SK-N-SH (cell line): ENCODE data around the gene AKAP6. TPM values are rescaled to one million over a fixed set of nuclear protein-coding genes. Genes with fewer than 3 reads are reported as not detected.

Experiments used
- CTCF ChIA-PET: fragments of 300-600, 350-600 bp; formaldehyde crosslinking; extraction: SDS; loops from one replicate; lab custom pipeline; 2021; lab: Yijun Ruan, JAX
- POLR2A ChIA-PET: fragments of 350-600 bp; sonication (Branson Sonifier 250); formaldehyde crosslinking; extraction: SDS; loops from one replicate; lab custom pipeline; 2020; ENCODE audit warnings: antibody characterized with exemption, inconsistent platforms; lab: Yijun Ruan, JAX
- DNase-seq: peaks from one replicate; pipeline ENCODE4 v3.0.0; 2012
- H2AFZ ChIP-seq: fragments of 200-600 bp; sonication (generic); 2 replicates; pipeline ENCODE4 v1.8.1; 2016; ENCODE audit warnings: antibody characterized with exemption, mild to moderate bottlenecking, low read depth
- H3F3A ChIP-seq: fragments of 200-600 bp; sonication (generic); replicated peaks from 2 replicates; pipeline ENCODE3; 2016; ENCODE audit warnings: antibody characterized with exemption, mild to moderate bottlenecking; ENCODE audit not compliant: insufficient read depth
- H3K27ac ChIP-seq, 2 experiments: fragments of 200-500 bp in 1 of 2; fragments of 200-600 bp in 1 of 2; sonication (Bioruptor generic) in 1 of 2; sonication (generic), shearing (Covaris generic) in 1 of 2; 2 replicates each; pipeline versions ENCODE4 v1.5.1 to v1.6.1; 2014 to 2016; ENCODE audit warnings: low read depth in 2 of 2, inconsistent platforms in 1 of 2, low read length in 1 of 2, mild to moderate bottlenecking in 1 of 2, mixed read lengths in 1 of 2
- H3K27me3 ChIP-seq: fragments of 200-600 bp; sonication (generic), shearing (Covaris generic); 2 replicates; pipeline ENCODE4 v1.6.1; 2016; ENCODE audit warnings: mixed run types; ENCODE audit not compliant: insufficient read depth
- H3K36me3 ChIP-seq, 2 experiments: fragments of 200-500 bp in 1 of 2; fragments of 200-600 bp in 1 of 2; sonication (Bioruptor generic) in 1 of 2; sonication (generic) in 1 of 2; replicated peaks in 1 of 2; 2 replicates each; pipeline versions ENCODE3 to v1.5.1; 2014 to 2016; ENCODE audit warnings: low read length in 1 of 2, mild to moderate bottlenecking in 1 of 2; ENCODE audit not compliant: insufficient read depth in 2 of 2, control insufficient read depth in 1 of 2
- H3K4me1 ChIP-seq, 2 experiments: fragments of 200-500 bp in 1 of 2; fragments of 200-600 bp in 1 of 2; sonication (Bioruptor generic) in 1 of 2; sonication (generic), shearing (Covaris generic) in 1 of 2; 2 replicates each; pipeline versions ENCODE4 v1.5.1 to v1.6.1; 2014 to 2016; ENCODE audit warnings: low read depth in 1 of 2, low read length in 1 of 2, mixed run types in 1 of 2; ENCODE audit not compliant: insufficient read depth in 2 of 2, control insufficient read depth in 1 of 2
- H3K4me2 ChIP-seq: fragments of 200-600 bp; sonication (generic), shearing (Covaris generic); 2 replicates; pipeline ENCODE4 v1.6.1; 2017; ENCODE audit warnings: mixed run types
- H3K4me3 ChIP-seq, 2 experiments: fragments of 200-500 bp in 1 of 2; fragments of 200-600 bp in 1 of 2; sonication (Bioruptor generic) in 1 of 2; sonication (generic), shearing (Covaris generic) in 1 of 2; 2 replicates each; pipeline versions ENCODE4 v1.5.1 to v1.8.1; 2014 to 2016; ENCODE audit warnings: low read depth in 2 of 2, inconsistent platforms in 1 of 2, low read length in 1 of 2, mild to moderate bottlenecking in 1 of 2, mixed read lengths in 1 of 2, moderate library complexity in 1 of 2
- H3K79me2 ChIP-seq: fragments of 200-600 bp; sonication (generic); 2 replicates; pipeline ENCODE4 v1.8.1; 2017; ENCODE audit warnings: mild to moderate bottlenecking; ENCODE audit not compliant: insufficient read depth
- H3K9ac ChIP-seq: fragments of 200-600 bp; sonication (generic); 2 replicates; pipeline ENCODE4 v1.6.1; 2017; ENCODE audit warnings: mixed run types
- H3K9me2 ChIP-seq: fragments of 200-600 bp; sonication (generic); 2 replicates; pipeline ENCODE4 v1.6.1; 2017; ENCODE audit warnings: mixed run types
- H3K9me3 ChIP-seq: fragments of 200-600 bp; sonication (generic); 2 replicates; pipeline ENCODE4 v1.6.1; 2017; ENCODE audit warnings: mixed run types, mild to moderate bottlenecking, moderate library complexity
- H4K20me1 ChIP-seq: fragments of 200-600 bp; sonication (generic); 2 replicates; pipeline ENCODE4 v1.6.1; 2017; ENCODE audit warnings: mild to moderate bottlenecking, mixed run types; ENCODE audit not compliant: insufficient read depth
- CHD2 ChIP-seq: fragments of 150-350 bp; IDR thresholded peaks from 2 replicates; pipeline ENCODE4 v1.6.1; 2018; ENCODE audit warnings: low read length; ENCODE audit not compliant: partially characterized antibody
- CTCF ChIP-seq: fragments of 200-600 bp; sonication (generic); IDR thresholded peaks from 2 replicates; pipeline ENCODE4 v1.6.1; 2017; ENCODE audit warnings: antibody characterized with exemption, mild to moderate bottlenecking, moderate library complexity
- ELF1 ChIP-seq: IDR thresholded peaks from 2 replicates; pipeline ENCODE4 v1.4.0; 2012
- FOSL2 ChIP-seq: IDR thresholded peaks from 2 replicates; pipeline ENCODE4 v1.4.0; 2012; ENCODE audit warnings: low read depth, mild to moderate bottlenecking, moderate library complexity, borderline replicate concordance
- GABPA ChIP-seq: IDR thresholded peaks from 2 replicates; pipeline ENCODE4 v1.4.0; 2012; ENCODE audit warnings: low read depth, mild to moderate bottlenecking
- MAX ChIP-seq: IDR thresholded peaks from 2 replicates; pipeline ENCODE4 v1.4.0; 2012; ENCODE audit warnings: low read depth
- MEF2A ChIP-seq: IDR thresholded peaks from 2 replicates; pipeline ENCODE4 v1.4.0; 2012; ENCODE audit warnings: low read depth, borderline replicate concordance
- MXI1 ChIP-seq: IDR thresholded peaks from 2 replicates; pipeline ENCODE4 v1.6.1; 2012; ENCODE audit warnings: mild to moderate bottlenecking, low read depth, low read length, improper control_type of control experiment
- NRF1 ChIP-seq: IDR thresholded peaks from 2 replicates; pipeline ENCODE4 v1.6.1; 2012; ENCODE audit warnings: low read depth, mild to moderate bottlenecking, low read length
- POLR2AphosphoS5 ChIP-seq: IDR thresholded peaks from 2 replicates; pipeline ENCODE4 v1.6.1; 2012; ENCODE audit warnings: low read depth, low read length
- RAD21 ChIP-seq: IDR thresholded peaks from 2 replicates; pipeline ENCODE4 v1.6.1; 2012; ENCODE audit warnings: mild to moderate bottlenecking, low read length
- RFX5 ChIP-seq: IDR thresholded peaks from 2 replicates; pipeline ENCODE4 v1.6.1; 2012; ENCODE audit warnings: mild to moderate bottlenecking, improper control_type of control experiment, low read length
- RXRA ChIP-seq: IDR thresholded peaks from 2 replicates; pipeline ENCODE4 v1.4.0; 2012; ENCODE audit warnings: low read depth, mild to moderate bottlenecking, borderline replicate concordance
- TAF1 ChIP-seq: IDR thresholded peaks from 2 replicates; pipeline ENCODE4 v1.6.1; 2012; ENCODE audit warnings: low read depth, mild to moderate bottlenecking, low read length, moderate library complexity, borderline replicate concordance
- TCF12 ChIP-seq: IDR thresholded peaks from 2 replicates; pipeline ENCODE4 v1.4.0; 2012
- TEAD4 ChIP-seq: IDR thresholded peaks from 2 replicates; pipeline ENCODE4 v1.4.0; 2012; ENCODE audit warnings: mild to moderate bottlenecking, borderline replicate concordance; ENCODE audit not compliant: insufficient read depth
- YY1 ChIP-seq: IDR thresholded peaks from 2 replicates; pipeline ENCODE4 v1.4.0; 2012; ENCODE audit warnings: low read depth, mild to moderate bottlenecking
- ZBTB33 ChIP-seq: IDR thresholded peaks from 2 replicates; pipeline ENCODE4 v1.4.0; 2012; ENCODE audit warnings: low read depth, borderline replicate concordance
- WGBS: methylation state at CpG from one replicate; pipeline ENCODE4 v1.1.6; 2017; ENCODE audit warnings: low lambda C conversion rate; 5-methylcytosine and 5-hydroxymethylcytosine counted together
- polyA plus RNA-seq, 3 experiments: library from polyadenylated mRNA; depleted of rRNA; stranded (reverse); fragments of >200 nt; gene quantifications; 2 replicates each; pipeline ENCODE4 v1.2.3, GENCODE V29; 2012
- TF ChIP-seq, protein P1 (sequence below): fragments of 150-350 bp; IDR thresholded peaks from 2 replicates; pipeline ENCODE4 v1.6.1; 2017; ENCODE audit warnings: antibody characterized with exemption, low read length, low read depth, borderline replicate concordance
- TF ChIP-seq, protein P2 (sequence below): fragments of 150-350 bp; IDR thresholded peaks from 2 replicates; pipeline ENCODE4 v1.6.1; 2016; ENCODE audit warnings: mild to moderate bottlenecking, low read depth, low read length
- TF ChIP-seq, protein P3 (sequence below): IDR thresholded peaks from 2 replicates; pipeline ENCODE4 v1.6.1; 2012; ENCODE audit warnings: mild to moderate bottlenecking, low read depth, low read length, moderate library complexity

The AKAP6 gene
- polyA plus RNA-seq, 1 of the 3 experiments (the other 2 are of a cell fraction), result 1.7 TPM

DNA sequence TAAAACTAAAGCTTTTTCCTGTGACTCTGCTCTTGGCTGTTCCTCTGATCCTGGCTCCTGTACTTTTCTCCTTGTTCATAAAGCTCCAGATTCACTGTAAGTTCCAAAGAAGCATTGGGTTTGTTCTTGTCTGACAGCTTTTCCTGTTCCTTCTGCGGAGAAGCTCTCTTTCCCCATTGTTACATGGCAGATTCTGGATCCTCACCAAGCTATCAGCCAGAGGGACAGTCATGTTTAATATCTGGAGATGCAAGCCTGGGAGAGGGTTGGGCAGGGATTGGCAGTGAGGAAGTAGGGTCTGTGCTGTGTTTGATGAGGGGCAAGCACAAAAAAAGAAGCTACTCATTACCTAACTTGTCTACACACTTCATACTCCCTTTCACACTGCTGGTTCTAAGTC, 107.9 kb downstream of the AKAP6 start (continued):
- TF ChIP-seq, protein P1, sequence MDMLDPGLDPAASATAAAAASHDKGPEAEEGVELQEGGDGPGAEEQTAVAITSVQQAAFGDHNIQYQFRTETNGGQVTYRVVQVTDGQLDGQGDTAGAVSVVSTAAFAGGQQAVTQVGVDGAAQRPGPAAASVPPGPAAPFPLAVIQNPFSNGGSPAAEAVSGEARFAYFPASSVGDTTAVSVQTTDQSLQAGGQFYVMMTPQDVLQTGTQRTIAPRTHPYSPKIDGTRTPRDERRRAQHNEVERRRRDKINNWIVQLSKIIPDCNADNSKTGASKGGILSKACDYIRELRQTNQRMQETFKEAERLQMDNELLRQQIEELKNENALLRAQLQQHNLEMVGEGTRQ, result no peak
- TF ChIP-seq YY1 (no peak), FOSL2 (no peak), RAD21 (no peak)

- 86% methylated on average over 1 of the region's 1 CpG for WGBS
- peak overlapping the region; percentile 14 to 36; a peak in 3 of 4 replicates for H3K27ac ChIP-seq
Observed at GRCh38 chr14:32438517-32438916, 109.4 kb downstream of the AKAP6 start.

More at GRCh38 chr14:32438517-32438916, 109.4 kb downstream of the AKAP6 start:
- H3K4me3 ChIP-seq, result no peak overlapping the region
- H3K4me1 ChIP-seq, result peaks cover 0 to 16% of the 10 kb centered on the region in 2 experiments; a peak in 2 of 4 replicates
- H4K20me1 ChIP-seq, result no peaks in the 10 kb centered on the region
- no peaks in the 10 kb centered on the region for H3K9me3 ChIP-seq
- H3F3A ChIP-seq, result no peaks in the 10 kb centered on the region
- no peaks in the 10 kb centered on the region for H3K27me3 ChIP-seq
- TF ChIP-seq GABPA (no peak), RFX5 (no peak), MXI1 (no peak), TEAD4 (no peak), TCF12 (no peak), MAX (no peak), RXRA (no peak), CTCF (no peak), TAF1 (no peak), NRF1 (no peak), MEF2A (no peak), FOSL2 (no peak), ZBTB33 (no peak), POLR2AphosphoS5 (no peak), ELF1 (no peak), CHD2 (no peak)
- TF ChIP-seq, protein P2, sequence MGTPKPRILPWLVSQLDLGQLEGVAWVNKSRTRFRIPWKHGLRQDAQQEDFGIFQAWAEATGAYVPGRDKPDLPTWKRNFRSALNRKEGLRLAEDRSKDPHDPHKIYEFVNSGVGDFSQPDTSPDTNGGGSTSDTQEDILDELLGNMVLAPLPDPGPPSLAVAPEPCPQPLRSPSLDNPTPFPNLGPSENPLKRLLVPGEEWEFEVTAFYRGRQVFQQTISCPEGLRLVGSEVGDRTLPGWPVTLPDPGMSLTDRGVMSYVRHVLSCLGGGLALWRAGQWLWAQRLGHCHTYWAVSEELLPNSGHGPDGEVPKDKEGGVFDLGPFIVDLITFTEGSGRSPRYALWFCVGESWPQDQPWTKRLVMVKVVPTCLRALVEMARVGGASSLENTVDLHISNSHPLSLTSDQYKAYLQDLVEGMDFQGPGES, result no peak
- TF ChIP-seq, protein P3, sequence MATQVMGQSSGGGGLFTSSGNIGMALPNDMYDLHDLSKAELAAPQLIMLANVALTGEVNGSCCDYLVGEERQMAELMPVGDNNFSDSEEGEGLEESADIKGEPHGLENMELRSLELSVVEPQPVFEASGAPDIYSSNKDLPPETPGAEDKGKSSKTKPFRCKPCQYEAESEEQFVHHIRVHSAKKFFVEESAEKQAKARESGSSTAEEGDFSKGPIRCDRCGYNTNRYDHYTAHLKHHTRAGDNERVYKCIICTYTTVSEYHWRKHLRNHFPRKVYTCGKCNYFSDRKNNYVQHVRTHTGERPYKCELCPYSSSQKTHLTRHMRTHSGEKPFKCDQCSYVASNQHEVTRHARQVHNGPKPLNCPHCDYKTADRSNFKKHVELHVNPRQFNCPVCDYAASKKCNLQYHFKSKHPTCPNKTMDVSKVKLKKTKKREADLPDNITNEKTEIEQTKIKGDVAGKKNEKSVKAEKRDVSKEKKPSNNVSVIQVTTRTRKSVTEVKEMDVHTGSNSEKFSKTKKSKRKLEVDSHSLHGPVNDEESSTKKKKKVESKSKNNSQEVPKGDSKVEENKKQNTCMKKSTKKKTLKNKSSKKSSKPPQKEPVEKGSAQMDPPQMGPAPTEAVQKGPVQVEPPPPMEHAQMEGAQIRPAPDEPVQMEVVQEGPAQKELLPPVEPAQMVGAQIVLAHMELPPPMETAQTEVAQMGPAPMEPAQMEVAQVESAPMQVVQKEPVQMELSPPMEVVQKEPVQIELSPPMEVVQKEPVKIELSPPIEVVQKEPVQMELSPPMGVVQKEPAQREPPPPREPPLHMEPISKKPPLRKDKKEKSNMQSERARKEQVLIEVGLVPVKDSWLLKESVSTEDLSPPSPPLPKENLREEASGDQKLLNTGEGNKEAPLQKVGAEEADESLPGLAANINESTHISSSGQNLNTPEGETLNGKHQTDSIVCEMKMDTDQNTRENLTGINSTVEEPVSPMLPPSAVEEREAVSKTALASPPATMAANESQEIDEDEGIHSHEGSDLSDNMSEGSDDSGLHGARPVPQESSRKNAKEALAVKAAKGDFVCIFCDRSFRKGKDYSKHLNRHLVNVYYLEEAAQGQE, result no peak
- TF ChIP-seq, protein P1, result no peak
- H3K4me2 ChIP-seq, result no peak overlapping the region
- no peaks in the 10 kb centered on the region for H3K79me2 ChIP-seq
- no peak for DNase-seq
- H2AFZ ChIP-seq, result peak overlapping the region; percentile 9; the same call in 1 of the 2 replicates
- H3K9me2 ChIP-seq, result no peaks in the 10 kb centered on the region
- CTCF ChIA-PET, result interaction anchor here (1.2 kb wide), 1 partner anchor 10 kb away, joined by 3 read pairs; no protein-coding TSS in a partner anchor
- POLR2A ChIA-PET, result no interaction called here
- H3K36me3 ChIP-seq, result peaks cover 0 to 3% of the 10 kb centered on the region in 2 experiments
- H3K9ac ChIP-seq, result no peak overlapping the region
